GM23338 (cell line): ENCODE results near the gene STPG4. TPM values are rescaled to one million over a fixed set of nuclear protein-coding genes. Genes with fewer than 3 reads are reported as not detected.

Experiments
- ATAC-seq: fragments of 200-7000 bp; cut with Tn5 transposase; 3 replicates; pipeline ENCODE4 v1.9.1; 2020
- DNase-seq: peaks from one replicate; pipeline ENCODE4 v3.0.0-alpha.2; 2015; ENCODE audit warnings: low spot score
- H2AFZ ChIP-seq: fragments of 200-600 bp; sonication (generic); 2 replicates; pipeline ENCODE4 v1.8.0; 2016; ENCODE audit warnings: antibody characterized with exemption, mild to moderate bottlenecking, moderate library complexity
- H3F3A ChIP-seq: fragments of 200-600 bp; sonication (generic); replicated peaks from 2 replicates; pipeline ENCODE4 v1.8.0; 2017; ENCODE audit warnings: antibody characterized with exemption, mixed run types, low read depth
- H3K27ac ChIP-seq: fragments of 200-600 bp; sonication (generic); 2 replicates; pipeline ENCODE4 v1.6.1; 2016; ENCODE audit warnings: low read depth
- H3K27me3 ChIP-seq: fragments of 200-600 bp; sonication (generic); 2 replicates; pipeline ENCODE4 v1.8.0; 2016; ENCODE audit warnings: mild to moderate bottlenecking, mixed run types, moderate library complexity; ENCODE audit not compliant: insufficient read depth
- H3K36me3 ChIP-seq: fragments of 200-600 bp; sonication (generic); 2 replicates; pipeline ENCODE4 v1.8.0; 2016; ENCODE audit warnings: mild to moderate bottlenecking; ENCODE audit not compliant: insufficient read depth
- H3K4me1 ChIP-seq: fragments of 200-600 bp; sonication (generic); 2 replicates; pipeline ENCODE4 v1.8.0; 2016; ENCODE audit warnings: mild to moderate bottlenecking, moderate library complexity; ENCODE audit not compliant: insufficient read depth
- H3K4me2 ChIP-seq: fragments of 200-600 bp; sonication (generic); 2 replicates; pipeline ENCODE4 v1.7.1; 2017; ENCODE audit warnings: mixed run types
- H3K4me3 ChIP-seq: fragments of 200-600 bp; sonication (generic); 2 replicates; pipeline ENCODE4 v1.6.1; 2016; ENCODE audit warnings: mixed run types
- H3K79me2 ChIP-seq: fragments of 200-600 bp; sonication (generic); replicated peaks from 2 replicates; pipeline ENCODE4 v1.8.0; 2017; ENCODE audit warnings: mild to moderate bottlenecking; ENCODE audit not compliant: insufficient read depth
- H3K9me2 ChIP-seq: fragments of 200-600 bp; sonication (generic); 2 replicates; pipeline ENCODE4 v1.8.0; 2017; ENCODE audit not compliant: insufficient read depth
- H4K20me1 ChIP-seq: fragments of 200-600 bp; sonication (generic); replicated peaks from 2 replicates; pipeline ENCODE4 v1.8.0; 2017; ENCODE audit warnings: mild to moderate bottlenecking; ENCODE audit not compliant: insufficient read depth
- H3K27ac Mint-ChIP-seq: 2 replicates; pipeline ENCODE4 v1.8.0; 2020; ENCODE audit warnings: inconsistent platforms, mild to moderate bottlenecking, moderate library complexity, mixed read lengths
- H3K27me3 Mint-ChIP-seq: 3 replicates; pipeline ENCODE4 v1.8.0; 2022; ENCODE audit warnings: low read depth, mild to moderate bottlenecking, moderate library complexity, mixed read lengths, inconsistent platforms; ENCODE audit not compliant: insufficient read depth, poor library complexity
- H3K36me3 Mint-ChIP-seq: 3 replicates; pipeline ENCODE4 v1.8.0; 2021; ENCODE audit warnings: low read depth, mild to moderate bottlenecking, inconsistent platforms, moderate library complexity, mixed read lengths
- H3K4me1 Mint-ChIP-seq: 3 replicates; pipeline ENCODE4 v1.8.0; 2020; ENCODE audit warnings: mild to moderate bottlenecking, inconsistent platforms, mixed read lengths
- H3K4me3 Mint-ChIP-seq: 3 replicates; pipeline ENCODE4 v1.8.0; 2021; ENCODE audit warnings: moderate library complexity, mild to moderate bottlenecking, inconsistent platforms, mixed read lengths
- H3K9me3 Mint-ChIP-seq: 3 replicates; pipeline ENCODE4 v1.8.0; 2020; ENCODE audit warnings: moderate library complexity, mild to moderate bottlenecking, inconsistent platforms, mixed read lengths
- CREB1 ChIP-seq: fragments of 250-450 bp; sonication (Bioruptor Pico); IDR thresholded peaks from 2 replicates; pipeline ENCODE4 v1.5.0; 2020; ENCODE audit warnings: low read depth, mild to moderate bottlenecking, moderate library complexity
- ETS1 ChIP-seq: IDR thresholded peaks from 2 replicates; pipeline ENCODE4 v1.6.1; 2016; ENCODE audit warnings: antibody characterized with exemption
- EZH2phosphoT487 ChIP-seq: fragments of 200-600 bp; sonication (generic); IDR thresholded peaks from one replicate; pipeline ENCODE4 v1.8.1; 2018; ENCODE audit warnings: antibody characterized with exemption; ENCODE audit not compliant: unreplicated experiment
- JUNB ChIP-seq: IDR thresholded peaks from one replicate; pipeline ENCODE4 v1.6.1; 2016; ENCODE audit warnings: antibody characterized with exemption; ENCODE audit not compliant: unreplicated experiment
- NANOG ChIP-seq: IDR thresholded peaks from 2 replicates; pipeline ENCODE4 v1.6.1; 2016; ENCODE audit warnings: antibody characterized with exemption, borderline replicate concordance
- STAT1 ChIP-seq: IDR thresholded peaks from one replicate; pipeline ENCODE4 v1.6.1; 2016; ENCODE audit warnings: antibody characterized with exemption; ENCODE audit not compliant: unreplicated experiment
- ZNF331 ChIP-seq: fragments of 250-450 bp; sonication (Bioruptor Pico); IDR thresholded peaks from 2 replicates; pipeline ENCODE4 v1.5.0; 2020; ENCODE audit warnings: low read depth, mild to moderate bottlenecking, moderate library complexity
- ZNF462 ChIP-seq: fragments of 250-450 bp; sonication (Bioruptor Pico); IDR thresholded peaks from 2 replicates; pipeline ENCODE4 v1.5.0; 2020; ENCODE audit warnings: mild to moderate bottlenecking, moderate library complexity
- polyA plus RNA-seq: library from polyadenylated mRNA; unstranded; fragments of >200 nt; fragmentation: Nextera tagmentation; extraction: Ambion mirVana; gene quantifications from 2 replicates; pipeline ENCODE4 v1.2.1, GENCODE V29; 2016
- total RNA-seq: library from RNA; depleted of rRNA; stranded (reverse); fragments of >200 nt; shearing (Covaris generic); gene quantifications from 2 replicates; pipeline ENCODE4 v1.2.3, GENCODE V29; 2014

The STPG4 gene
- total and polyA plus RNA-seq, 2 experiments from 2014 or later = 0.28 TPM; not detected in 1

GRCh38 chr2:47051562-47051961 is 103.5 kb downstream of the STPG4 start (continued):
- TF ChIP-seq ZNF462 (CRISPR knock-in tag) = no peak
- no peak for TF ChIP-seq NANOG
- no peak for TF ChIP-seq EZH2phosphoT487
- no peak for TF ChIP-seq ETS1
- TF ChIP-seq JUNB = no peak
- no peak for TF ChIP-seq STAT1
- TF ChIP-seq ZNF331 (CRISPR knock-in tag) = no peak

GRCh38 chr2:47050762-47051161 is 104.3 kb downstream of the STPG4 start:
- Histone ChIP-seq H3K79me2 (no peaks in the 10 kb centered on the region), H4K20me1 (no peaks in the 10 kb centered on the region), H3K36me3 (no peaks in the 10 kb centered on the region), H3K4me3 (no peak overlapping the region), H3K4me1 (no peaks in the 10 kb centered on the region), H3K27ac (no peak overlapping the region; the same call in 1 of the 2 replicates), H2AFZ (no peak overlapping the region), H3F3A (no peaks in the 10 kb centered on the region), H3K27me3 (no peaks in the 10 kb centered on the region), H3K9me2 (no peaks in the 10 kb centered on the region), H3K4me2 (no peak overlapping the region)
- H3K4me3 Mint-ChIP-seq = no peak overlapping the region
- ATAC-seq (no peak), DNase-seq (no peak)
- H3K36me3 Mint-ChIP-seq = peaks cover 6% of the 10 kb centered on the region; the same call in 2 of the 3 replicates
- no peaks in the 10 kb centered on the region for H3K9me3 Mint-ChIP-seq
- no peak overlapping the region for H3K27ac Mint-ChIP-seq
- peaks cover 4% of the 10 kb centered on the region for H3K27me3 Mint-ChIP-seq
- peaks cover 13% of the 10 kb centered on the region for H3K4me1 Mint-ChIP-seq
- TF ChIP-seq JUNB (no peak), CREB1 (CRISPR knock-in tag) (no peak), EZH2phosphoT487 (no peak), ZNF462 (CRISPR knock-in tag) (no peak), NANOG (no peak), STAT1 (no peak), ZNF331 (CRISPR knock-in tag) (no peak)
